22Rv1 (cell line): ENCODE measurements around the gene ME3.

Experiments used
- H3K27ac ChIP-seq: fragments of 450-650 bp; 2 replicates; pipeline ENCODE4 v1.5.1; 2017
- ZFX ChIP-seq: fragments of 450-650 bp; IDR thresholded peaks from 2 replicates; pipeline ENCODE4 v1.6.1; 2017; ENCODE audit warnings: antibody characterized with exemption, borderline replicate concordance
- TF ChIP-seq, protein P1 (sequence below): fragments of 450-650 bp; IDR thresholded peaks from 2 replicates; pipeline ENCODE4 v1.5.1; 2017; ENCODE audit warnings: mild to moderate bottlenecking

The ME3 gene

DNA sequence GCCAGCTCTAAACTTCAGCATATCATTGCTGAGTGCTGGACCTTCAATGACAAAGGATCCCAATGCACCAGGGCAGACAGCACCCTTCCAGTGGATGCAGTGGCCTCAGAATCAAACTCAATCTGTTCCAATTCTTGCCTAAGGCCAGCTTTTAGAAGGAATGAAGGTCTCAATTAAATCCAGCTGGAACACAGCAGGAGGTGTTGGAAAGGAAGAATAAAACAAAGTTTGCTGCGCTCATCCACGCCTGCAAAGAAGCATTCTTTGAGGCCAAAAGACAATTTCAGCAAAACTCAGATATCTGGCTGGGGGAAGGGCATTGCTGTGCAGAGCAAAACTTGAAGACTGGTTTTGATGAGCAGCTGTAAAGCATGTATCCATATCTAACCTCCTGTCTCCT is 177.1 kb downstream of the ME3 start:
- H3K27ac ChIP-seq: no peak overlapping the region

DNA sequence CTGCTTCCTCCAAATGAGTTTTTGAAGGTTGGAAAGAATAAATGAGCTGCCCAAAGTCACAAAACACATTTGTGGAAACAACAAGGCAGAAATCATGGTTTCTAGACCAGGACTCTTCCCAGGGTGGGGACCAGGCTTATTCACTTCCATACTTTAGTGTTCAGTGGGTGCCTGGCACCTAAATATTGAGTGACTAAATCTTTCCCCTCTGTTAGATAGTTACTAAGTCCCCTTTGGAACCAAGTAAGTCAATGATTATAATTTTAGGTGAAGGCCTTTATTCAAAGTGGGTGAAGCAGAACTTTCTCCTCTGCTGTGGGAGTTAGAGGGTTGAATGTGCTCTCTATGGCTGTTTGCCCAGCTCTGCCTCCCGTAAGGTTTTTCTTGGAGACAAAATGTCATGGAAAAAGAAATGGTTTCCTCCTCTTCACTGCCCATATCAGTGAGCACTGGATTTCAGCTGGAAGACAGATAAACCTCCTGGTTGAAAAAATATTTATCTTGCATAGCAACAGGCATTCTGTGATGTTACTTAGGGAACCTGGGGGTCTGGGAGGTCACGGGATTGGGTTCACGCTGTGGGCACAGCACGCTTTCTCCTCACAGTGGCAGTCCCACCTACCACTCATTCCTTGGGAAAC is 179.9 kb downstream of the ME3 start:
- no peak overlapping the region for H3K27ac ChIP-seq
- TF ChIP-seq ZFX: no peak

More for the DNA sequence above, 177.1 kb downstream of the ME3 start:
- TF ChIP-seq, protein P1, sequence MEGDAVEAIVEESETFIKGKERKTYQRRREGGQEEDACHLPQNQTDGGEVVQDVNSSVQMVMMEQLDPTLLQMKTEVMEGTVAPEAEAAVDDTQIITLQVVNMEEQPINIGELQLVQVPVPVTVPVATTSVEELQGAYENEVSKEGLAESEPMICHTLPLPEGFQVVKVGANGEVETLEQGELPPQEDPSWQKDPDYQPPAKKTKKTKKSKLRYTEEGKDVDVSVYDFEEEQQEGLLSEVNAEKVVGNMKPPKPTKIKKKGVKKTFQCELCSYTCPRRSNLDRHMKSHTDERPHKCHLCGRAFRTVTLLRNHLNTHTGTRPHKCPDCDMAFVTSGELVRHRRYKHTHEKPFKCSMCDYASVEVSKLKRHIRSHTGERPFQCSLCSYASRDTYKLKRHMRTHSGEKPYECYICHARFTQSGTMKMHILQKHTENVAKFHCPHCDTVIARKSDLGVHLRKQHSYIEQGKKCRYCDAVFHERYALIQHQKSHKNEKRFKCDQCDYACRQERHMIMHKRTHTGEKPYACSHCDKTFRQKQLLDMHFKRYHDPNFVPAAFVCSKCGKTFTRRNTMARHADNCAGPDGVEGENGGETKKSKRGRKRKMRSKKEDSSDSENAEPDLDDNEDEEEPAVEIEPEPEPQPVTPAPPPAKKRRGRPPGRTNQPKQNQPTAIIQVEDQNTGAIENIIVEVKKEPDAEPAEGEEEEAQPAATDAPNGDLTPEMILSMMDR: no peak
- TF ChIP-seq ZFX: no peak

DNA sequence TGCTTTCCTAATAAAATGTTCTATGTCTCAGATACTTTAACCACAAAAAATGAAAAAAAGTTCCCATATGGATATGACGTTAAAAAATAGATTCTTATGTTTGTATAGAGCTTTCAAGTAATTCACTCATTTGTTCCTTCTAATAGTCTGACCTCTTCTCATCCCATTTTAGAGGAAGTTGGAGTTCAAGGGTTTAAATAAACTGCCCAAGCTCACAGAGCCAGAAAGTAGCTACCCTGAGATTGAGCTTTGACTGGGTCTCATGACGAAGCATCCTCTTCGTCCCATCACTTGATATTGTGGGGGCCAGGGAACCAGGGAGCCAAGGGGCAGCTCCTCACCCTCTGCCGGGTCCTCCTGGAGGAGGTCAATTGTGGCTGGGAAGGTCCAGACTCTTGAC is 181.4 kb downstream of the ME3 start:
- no peak for TF ChIP-seq ZFX
- TF ChIP-seq, protein P1: no peak
- H3K27ac ChIP-seq: no peak overlapping the region

DNA sequence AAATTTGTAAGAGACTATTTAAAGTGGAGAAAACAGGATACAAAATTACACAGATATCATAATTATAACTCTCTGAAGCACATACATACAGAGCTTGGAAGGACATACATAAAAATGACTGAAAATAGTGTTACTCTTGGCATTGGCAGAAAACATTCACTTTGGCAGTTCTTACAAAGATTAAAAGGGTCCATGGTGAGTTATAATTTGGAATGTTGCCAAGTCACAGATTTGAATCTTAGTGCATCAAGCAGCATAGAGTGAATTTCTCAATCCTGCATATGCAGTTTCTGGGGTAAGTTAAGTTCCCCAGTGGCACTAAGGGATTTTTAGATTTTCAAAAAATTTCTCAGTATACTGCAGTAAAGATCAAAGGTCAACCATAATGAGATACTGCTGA is 181.8 kb downstream of the ME3 start:
- H3K27ac ChIP-seq: no peak overlapping the region
- TF ChIP-seq ZFX: no peak
- TF ChIP-seq, protein P1: no peak

DNA sequence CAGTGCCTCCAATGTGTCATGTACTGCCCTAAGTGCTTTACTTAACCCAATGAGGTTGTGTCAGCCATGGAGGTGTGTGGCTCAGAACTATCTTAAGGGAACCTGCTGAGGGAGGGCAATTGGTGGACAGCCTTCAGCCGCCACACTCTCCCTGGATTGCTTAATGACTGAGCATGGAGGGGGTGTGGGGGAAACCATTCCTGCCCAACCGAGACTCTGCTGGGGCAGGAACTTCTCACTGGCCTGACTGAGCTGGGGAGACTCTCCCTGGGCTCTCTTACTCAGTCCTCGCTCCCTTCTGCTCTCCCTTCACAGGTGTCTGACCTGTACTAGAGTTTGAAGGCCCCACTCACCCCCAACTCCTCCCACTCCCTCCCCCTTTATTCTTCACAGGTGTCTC is 183.0 kb downstream of the ME3 start:
- H3K27ac ChIP-seq: no peak overlapping the region
- TF ChIP-seq, protein P1: no peak
- no peak for TF ChIP-seq ZFX

DNA sequence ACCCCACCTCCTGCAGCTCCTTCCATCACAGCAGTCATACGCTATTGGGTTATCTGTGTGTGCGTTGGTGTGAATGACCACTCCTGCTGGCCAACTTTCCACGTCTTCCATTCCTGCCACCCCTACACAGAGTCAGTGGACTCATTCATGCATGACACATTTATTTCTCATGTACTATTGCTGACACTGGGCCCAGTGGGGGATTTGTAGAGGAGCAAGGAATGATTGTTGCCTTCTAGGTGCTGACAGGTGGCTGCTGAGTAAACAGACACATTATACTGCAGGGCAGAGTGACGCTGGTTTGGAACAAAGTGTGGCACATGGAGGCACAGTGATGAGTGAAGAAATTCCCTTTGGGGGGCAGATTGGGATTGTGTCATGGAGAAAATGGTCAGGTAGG is 183.9 kb downstream of the ME3 start:
- no peak overlapping the region for H3K27ac ChIP-seq
- TF ChIP-seq, protein P1: no peak
- no peak for TF ChIP-seq ZFX

- H3K27ac ChIP-seq: no peak overlapping the region
- TF ChIP-seq ZFX: no peak
- TF ChIP-seq, protein P1: no peak
These were observed 184.7 kb downstream of the ME3 start for GRCh38 chr11:86487671-86488070.
